ENCODE data around the gene RORC.

Gene RORC

DNA sequence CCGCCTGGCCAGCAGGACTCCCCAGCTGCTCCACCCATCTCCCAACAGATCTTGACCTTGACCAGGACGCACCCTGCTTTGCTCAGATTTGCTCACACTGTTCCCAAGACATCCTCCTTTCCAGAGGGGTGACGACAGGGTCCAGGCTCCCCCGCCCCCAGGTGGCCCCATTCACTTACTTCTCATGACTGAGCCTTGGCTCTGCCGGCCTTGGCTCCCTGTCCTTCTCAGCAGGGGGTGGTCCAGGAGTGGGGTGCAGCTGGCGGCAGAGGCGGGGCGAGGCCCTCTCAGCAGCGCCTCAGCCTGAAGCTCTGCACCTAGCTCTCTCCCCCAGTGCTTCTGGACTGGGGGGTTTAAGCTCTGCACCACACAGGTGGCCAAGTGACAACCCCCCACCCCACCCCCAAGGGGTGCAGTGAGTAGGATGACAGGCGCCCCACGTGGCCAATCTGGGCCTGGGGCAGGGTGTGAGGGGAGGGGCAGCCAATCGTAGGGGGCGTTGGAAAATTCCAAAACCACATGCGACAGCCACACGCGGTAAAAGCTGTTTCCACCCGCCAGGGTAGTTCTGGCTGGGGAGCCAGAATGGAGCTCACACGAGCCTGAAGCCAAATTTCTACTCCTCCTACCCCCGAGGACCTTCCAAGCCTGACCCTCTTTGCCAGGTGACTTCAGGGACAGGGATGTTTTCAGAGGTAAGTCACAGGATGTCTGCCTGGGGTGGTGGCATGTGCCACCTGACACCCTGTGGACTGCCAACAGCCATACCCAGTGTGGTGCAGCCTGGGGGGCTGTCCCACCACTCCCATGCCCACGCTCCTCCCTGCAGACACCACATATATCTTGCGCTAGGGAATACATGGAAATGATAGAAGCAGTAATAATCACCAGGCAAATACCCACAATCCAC is 5.6 kb downstream of the RORC start:
- Histone ChIP-seq H2AFZ (no peak overlapping the region), H3K79me2 (no peaks in the 10 kb centered on the region), H3K4me1 (peaks cover 23% of the 10 kb centered on the region), H3K4me3 (ENCODE audit: low read depth, low read length) (no peak overlapping the region), H3K36me3 (ENCODE audit: control insufficient read depth, insufficient read depth, low read length) (no peaks in the 10 kb centered on the region), H3K27me3 (ENCODE audit: control insufficient read depth, insufficient read depth, low read length) (no peaks in the 10 kb centered on the region), H3K4me2 (ENCODE audit: low read length) (no peak overlapping the region), H3K27ac (no peak overlapping the region), H3K9me3 (ENCODE audit: control insufficient read depth, low read length) (no peaks in the 10 kb centered on the region), H3K9ac (no peak overlapping the region)
- no peak for TF ChIP-seq CTCF (IDR thresholded peaks at IDR 0.05)

DNA sequence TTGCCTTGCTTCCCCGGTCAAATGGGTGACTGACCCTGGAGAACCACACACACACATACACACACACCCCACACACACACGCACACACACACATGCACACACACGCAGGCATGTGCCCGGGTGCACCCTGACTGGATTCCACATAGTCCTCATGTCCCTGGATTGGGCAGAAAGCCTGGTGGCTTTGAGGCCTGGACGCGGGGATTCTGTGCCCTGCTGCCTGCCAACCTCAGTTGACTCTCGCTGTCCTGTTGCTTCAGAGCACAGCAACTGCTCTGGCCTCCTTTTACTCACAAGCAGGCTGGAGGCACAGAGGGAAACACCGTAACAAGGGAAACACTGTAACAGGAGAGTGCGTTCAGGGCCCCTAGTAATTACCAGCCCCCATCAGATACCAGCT is 6.4 kb downstream of the RORC start:
- Histone ChIP-seq H3K9ac (no peak overlapping the region), H3K4me3 (ENCODE audit: low read depth, low read length) (no peak overlapping the region), H2AFZ (no peak overlapping the region), H3K36me3 (ENCODE audit: control insufficient read depth, insufficient read depth, low read length) (no peaks in the 10 kb centered on the region), H3K27me3 (ENCODE audit: control insufficient read depth, insufficient read depth, low read length) (no peaks in the 10 kb centered on the region), H3K9me3 (ENCODE audit: control insufficient read depth, low read length) (no peaks in the 10 kb centered on the region), H3K4me1 (peaks cover 23% of the 10 kb centered on the region), H3K79me2 (no peaks in the 10 kb centered on the region), H3K4me2 (ENCODE audit: low read length) (no peak overlapping the region), H3K27ac (no peak overlapping the region)
- no peak for TF ChIP-seq CTCF (IDR thresholded peaks at IDR 0.05)

- no peak overlapping the region for H2AFZ ChIP-seq
- peaks cover 2% of the 10 kb centered on the region for H3K79me2 ChIP-seq
- H3K9ac ChIP-seq = no peak overlapping the region
- no peaks in the 10 kb centered on the region for H3K9me3 ChIP-seq (ENCODE audit: control insufficient read depth, low read length)
- no peaks in the 10 kb centered on the region for H3K27me3 ChIP-seq (ENCODE audit: control insufficient read depth, insufficient read depth, low read length)
- no peak for TF ChIP-seq CTCF (IDR thresholded peaks at IDR 0.05)
- no peaks in the 10 kb centered on the region for H3K36me3 ChIP-seq (ENCODE audit: control insufficient read depth, insufficient read depth, low read length)
- no peak overlapping the region for H3K4me3 ChIP-seq (ENCODE audit: low read depth, low read length)
- H3K4me1 ChIP-seq = peaks cover 7% of the 10 kb centered on the region
- no peak overlapping the region for H3K4me2 ChIP-seq (ENCODE audit: low read length)
- no peak overlapping the region for H3K27ac ChIP-seq
Observed at GRCh38 chr1:151823175-151823574, 8.4 kb downstream of the RORC start.

- no peak for TF ChIP-seq CTCF (IDR thresholded peaks at IDR 0.05)
- no peak overlapping the region for H3K9ac ChIP-seq
Observed at GRCh38 chr1:151822404-151822803, 9.2 kb downstream of the RORC start.

DNA sequence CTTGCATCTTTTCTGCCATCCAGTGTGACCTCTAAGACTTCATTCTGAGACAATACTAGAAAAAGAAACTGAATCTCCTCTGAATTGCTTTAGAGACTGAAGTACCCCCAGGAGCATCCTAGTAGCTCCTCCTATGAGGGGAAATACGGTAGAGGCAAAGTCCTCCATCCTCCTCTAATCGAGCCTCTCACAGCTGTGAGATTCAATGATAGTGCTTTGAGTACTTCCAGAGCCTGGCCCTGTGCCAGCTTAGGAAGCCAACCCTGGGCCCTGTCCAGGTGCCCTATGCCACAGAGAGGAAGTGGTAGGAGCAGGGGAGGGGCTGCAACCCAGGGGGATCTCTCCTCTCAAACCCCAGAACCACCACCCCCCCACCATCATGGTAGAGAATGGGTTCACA is 10.7 kb downstream of the RORC start:
- no peak overlapping the region for H3K4me3 ChIP-seq (ENCODE audit: low read depth, low read length)
- TF ChIP-seq CTCF (IDR thresholded peaks at IDR 0.05) = no peak
- H3K9me3 ChIP-seq (ENCODE audit: control insufficient read depth, low read length) = no peaks in the 10 kb centered on the region
- H3K27ac ChIP-seq = no peak overlapping the region
- H3K27me3 ChIP-seq (ENCODE audit: control insufficient read depth, insufficient read depth, low read length) = no peaks in the 10 kb centered on the region
- peaks cover 2% of the 10 kb centered on the region for H3K79me2 ChIP-seq
- H3K9ac ChIP-seq = no peak overlapping the region
- peaks cover 1% of the 10 kb centered on the region for H3K4me1 ChIP-seq
- H2AFZ ChIP-seq = no peak overlapping the region
- no peaks in the 10 kb centered on the region for H3K36me3 ChIP-seq (ENCODE audit: control insufficient read depth, insufficient read depth, low read length)
- H3K4me2 ChIP-seq (ENCODE audit: low read length) = no peak overlapping the region

More at GRCh38 chr1:151822404-151822803, 9.2 kb downstream of the RORC start:
- H3K4me1 ChIP-seq = peaks cover 3% of the 10 kb centered on the region
- H3K4me2 ChIP-seq (ENCODE audit: low read length) = no peak overlapping the region
- H3K36me3 ChIP-seq (ENCODE audit: control insufficient read depth, insufficient read depth, low read length) = no peaks in the 10 kb centered on the region
- no peak overlapping the region for H3K4me3 ChIP-seq (ENCODE audit: low read depth, low read length)
- H3K27me3 ChIP-seq (ENCODE audit: control insufficient read depth, insufficient read depth, low read length) = no peaks in the 10 kb centered on the region
- peaks cover 2% of the 10 kb centered on the region for H3K79me2 ChIP-seq
- no peak overlapping the region for H3K27ac ChIP-seq
- H2AFZ ChIP-seq = no peak overlapping the region
- no peaks in the 10 kb centered on the region for H3K9me3 ChIP-seq (ENCODE audit: control insufficient read depth, low read length)
